Uterus (tissue), 2 donors: ENCODE measurements around the gene MRC2.

Experiments used
- POLR2A ChIP-seq, 2 donors: fragments of 450-650 bp; IDR thresholded peaks; one replicate each; pipeline ENCODE4 v1.6.1; 2016; ENCODE audit warnings: antibody characterized with exemption in 2 of 2, mild to moderate bottlenecking in 1 of 2, moderate library complexity in 1 of 2
- TF ChIP-seq, protein P1 (sequence below), 4 experiments: fragments of 200-600 bp in 2 of 4; fragments of 450-650 bp in 2 of 4; sonication (generic) in 2 of 4; IDR thresholded peaks; one replicate each; pipeline ENCODE4 v1.5.1; 2016 to 2019; ENCODE audit warnings: antibody characterized with exemption in 4 of 4, mild to moderate bottlenecking in 2 of 4, moderate library complexity in 1 of 4

DNA sequence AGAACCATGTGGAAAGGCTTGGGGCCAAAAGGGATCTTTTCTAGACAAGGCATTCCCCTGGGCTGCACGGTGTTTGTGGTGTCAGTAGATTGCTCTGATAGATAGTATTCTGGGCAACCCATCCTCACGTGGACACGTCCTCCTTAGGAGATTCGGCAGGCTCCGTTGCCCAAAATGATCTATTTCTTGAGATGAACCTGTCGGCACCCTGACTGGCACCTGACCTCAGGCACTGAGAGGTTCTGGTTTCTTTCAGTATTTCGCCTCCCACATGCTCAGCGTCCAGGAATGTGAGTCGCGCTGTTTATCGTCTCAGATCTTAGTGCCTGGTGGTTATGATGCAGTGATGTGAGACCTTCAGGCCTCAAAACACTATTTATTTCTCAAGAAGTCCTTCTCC lies 91.0 kb downstream of the MRC2 start:
- TF ChIP-seq, protein P1, sequence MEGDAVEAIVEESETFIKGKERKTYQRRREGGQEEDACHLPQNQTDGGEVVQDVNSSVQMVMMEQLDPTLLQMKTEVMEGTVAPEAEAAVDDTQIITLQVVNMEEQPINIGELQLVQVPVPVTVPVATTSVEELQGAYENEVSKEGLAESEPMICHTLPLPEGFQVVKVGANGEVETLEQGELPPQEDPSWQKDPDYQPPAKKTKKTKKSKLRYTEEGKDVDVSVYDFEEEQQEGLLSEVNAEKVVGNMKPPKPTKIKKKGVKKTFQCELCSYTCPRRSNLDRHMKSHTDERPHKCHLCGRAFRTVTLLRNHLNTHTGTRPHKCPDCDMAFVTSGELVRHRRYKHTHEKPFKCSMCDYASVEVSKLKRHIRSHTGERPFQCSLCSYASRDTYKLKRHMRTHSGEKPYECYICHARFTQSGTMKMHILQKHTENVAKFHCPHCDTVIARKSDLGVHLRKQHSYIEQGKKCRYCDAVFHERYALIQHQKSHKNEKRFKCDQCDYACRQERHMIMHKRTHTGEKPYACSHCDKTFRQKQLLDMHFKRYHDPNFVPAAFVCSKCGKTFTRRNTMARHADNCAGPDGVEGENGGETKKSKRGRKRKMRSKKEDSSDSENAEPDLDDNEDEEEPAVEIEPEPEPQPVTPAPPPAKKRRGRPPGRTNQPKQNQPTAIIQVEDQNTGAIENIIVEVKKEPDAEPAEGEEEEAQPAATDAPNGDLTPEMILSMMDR (IDR thresholded peaks at IDR 0.05) = no peak
- no peak for TF ChIP-seq POLR2A (IDR thresholded peaks at IDR 0.05)
